ENCODE results near the gene DPH3. TPM values are rescaled to one million over a fixed set of nuclear protein-coding genes. Genes with fewer than 3 reads are reported as not detected.

Gene DPH3
- total RNA-seq, 1 donor: 7.9 TPM

DNA sequence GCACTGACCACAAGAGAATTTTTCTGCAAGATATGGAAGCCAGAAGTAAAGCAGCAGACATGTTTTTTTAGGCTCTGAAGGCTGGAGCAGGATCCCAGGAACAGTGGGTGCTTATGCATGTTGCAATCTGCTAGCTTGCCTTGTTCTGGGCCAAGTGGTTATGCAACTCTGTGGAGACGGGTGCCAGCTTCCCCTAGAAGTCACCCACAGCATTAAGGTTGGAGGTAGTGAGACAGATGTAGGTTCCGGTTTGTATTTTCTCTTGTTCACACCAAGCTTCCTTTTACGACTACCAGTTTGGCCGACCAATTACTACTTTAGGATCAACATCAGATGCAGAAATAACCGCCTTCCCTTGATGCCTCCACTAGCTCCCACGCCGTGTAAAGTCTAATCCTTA, 11.1 kb downstream of the DPH3 start:
- no peaks in the 10 kb centered on the region for H3K27me3 ChIP-seq (ENCODE audit: insufficient read depth, low read length)
- H3K4me3 ChIP-seq (ENCODE audit: low read length): no peak overlapping the region
- peaks cover 17% of the 10 kb centered on the region for H3K4me1 ChIP-seq (ENCODE audit: insufficient read depth, low read length)
- no peaks in the 10 kb centered on the region for H3K9me3 ChIP-seq (ENCODE audit: low read depth, low read length)

DNA sequence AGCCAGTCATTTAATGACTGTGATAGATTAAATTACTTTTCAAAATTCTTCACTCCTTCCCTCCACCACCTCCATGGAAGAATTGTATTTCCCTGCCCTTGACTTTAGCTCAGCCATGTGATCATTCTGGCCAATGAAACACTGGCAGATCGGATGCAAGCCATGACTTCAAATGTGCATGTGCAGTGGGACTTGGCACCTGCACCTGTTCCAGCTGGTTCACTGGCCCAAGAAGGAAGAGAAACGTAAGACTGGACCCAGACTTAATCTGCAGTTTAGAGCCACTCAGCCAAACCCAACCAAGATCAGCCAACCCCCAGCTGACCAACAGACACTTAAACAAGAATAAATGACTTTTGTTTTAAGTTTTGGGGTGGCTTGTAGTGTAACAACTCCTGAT, 11.8 kb downstream of the DPH3 start:
- Histone ChIP-seq H3K4me3 (ENCODE audit: low read length) (no peak overlapping the region), H3K9me3 (ENCODE audit: low read depth, low read length) (no peaks in the 10 kb centered on the region)

DNA sequence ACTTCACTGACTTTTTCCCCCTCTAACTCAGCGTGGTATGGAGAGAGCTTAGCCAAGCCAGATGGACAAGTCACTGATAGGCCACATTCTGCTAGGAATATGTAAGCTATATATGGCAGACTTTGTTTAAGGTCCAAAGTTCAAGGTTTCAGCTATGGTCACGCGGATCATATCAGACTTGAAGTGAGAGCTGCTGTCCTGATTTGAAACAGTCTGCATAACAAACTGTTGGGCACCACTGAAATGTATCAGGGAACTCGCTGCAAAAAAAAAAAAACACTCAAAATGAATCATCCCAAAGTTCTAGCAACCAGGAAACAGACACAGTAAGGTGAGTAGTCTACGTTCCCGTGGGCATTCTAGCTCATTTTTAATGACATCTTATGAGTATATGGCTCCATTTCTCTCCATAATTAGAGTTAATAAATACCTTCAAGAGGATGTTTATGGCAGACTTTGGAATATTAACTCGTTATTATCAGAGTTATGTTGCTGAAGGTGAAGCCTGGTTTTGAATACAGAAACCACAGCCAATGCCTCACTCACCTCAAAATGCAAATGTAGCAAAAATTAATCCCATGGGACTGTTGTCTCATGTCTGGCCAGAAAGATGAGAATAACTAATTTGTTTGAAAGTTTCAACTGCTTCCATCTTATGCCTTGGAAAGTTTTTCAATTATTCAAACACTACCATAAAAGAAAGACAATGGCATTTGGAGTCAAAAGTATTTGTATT, 12.3 kb downstream of the DPH3 start:
- H3K9me3 ChIP-seq (ENCODE audit: low read depth, low read length): no peaks in the 10 kb centered on the region
- H3K4me3 ChIP-seq (ENCODE audit: low read length): no peak overlapping the region
- no peaks in the 10 kb centered on the region for H3K27me3 ChIP-seq (ENCODE audit: insufficient read depth, low read length)
- H3K4me1 ChIP-seq (ENCODE audit: insufficient read depth, low read length): peaks cover 20% of the 10 kb centered on the region

More for the DNA sequence above, 11.8 kb downstream of the DPH3 start:
- Histone ChIP-seq H3K4me1 (ENCODE audit: insufficient read depth, low read length) (peaks cover 17% of the 10 kb centered on the region), H3K27me3 (ENCODE audit: insufficient read depth, low read length) (no peaks in the 10 kb centered on the region)

DNA sequence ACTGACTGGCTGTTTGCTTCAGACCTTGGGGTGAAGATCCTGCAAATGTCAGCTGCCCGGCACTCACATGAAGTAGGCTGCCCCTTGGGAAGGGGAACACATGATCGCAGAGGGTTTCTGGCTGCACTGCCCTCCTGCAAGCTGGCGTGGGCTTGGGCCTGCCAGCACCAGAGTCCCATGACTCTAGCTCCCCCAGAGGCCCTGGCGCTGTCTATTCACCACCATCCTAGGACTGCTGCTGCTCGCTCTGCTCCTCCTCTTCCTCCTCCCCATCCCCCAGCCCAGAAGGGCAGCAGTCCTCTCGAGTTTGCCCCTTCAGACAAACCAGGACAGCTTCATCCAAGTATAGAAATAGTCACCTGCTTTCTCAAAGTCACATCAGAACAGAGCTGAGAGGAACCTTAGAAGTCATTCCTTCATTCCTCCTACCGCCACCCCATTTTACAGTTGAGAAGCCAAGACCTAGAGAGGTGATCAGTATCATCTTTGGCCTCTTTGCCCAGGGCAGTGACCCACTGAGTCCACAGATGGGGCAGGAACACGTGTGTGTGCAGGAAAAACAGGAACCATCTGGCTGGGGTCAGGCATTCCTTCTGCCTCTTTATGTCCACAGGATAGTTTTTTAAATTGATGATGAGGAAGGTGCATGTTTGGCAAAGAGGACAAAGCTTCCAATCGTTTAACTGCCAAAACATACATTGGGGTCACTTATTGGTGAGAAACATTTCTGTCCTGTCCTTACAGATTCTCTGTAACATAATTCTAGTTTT, 13.2 kb downstream of the DPH3 start:
- Histone ChIP-seq H3K4me3 (ENCODE audit: low read length) (no peak overlapping the region), H3K4me1 (ENCODE audit: insufficient read depth, low read length) (peaks cover 25% of the 10 kb centered on the region), H3K27me3 (ENCODE audit: insufficient read depth, low read length) (no peaks in the 10 kb centered on the region), H3K9me3 (ENCODE audit: low read depth, low read length) (no peaks in the 10 kb centered on the region)

DNA sequence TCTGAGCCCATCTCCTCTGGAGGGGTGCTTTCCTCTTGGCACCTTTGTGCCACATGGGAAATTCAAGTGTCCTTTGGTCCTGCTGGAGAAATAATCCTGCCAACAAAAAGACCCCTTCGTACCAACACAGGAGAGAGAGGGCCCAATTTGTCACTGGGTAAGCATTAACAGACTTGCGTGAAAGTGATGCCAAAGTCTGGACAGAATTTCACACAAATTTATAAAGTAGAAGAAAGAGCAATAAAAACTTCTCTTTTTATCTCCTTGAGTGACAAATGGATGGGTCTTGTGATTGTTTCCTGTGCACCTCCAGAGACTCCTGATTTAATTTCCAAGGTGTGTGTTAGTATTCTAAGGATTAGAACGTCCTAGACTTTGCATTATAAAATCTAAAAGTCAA, 14.9 kb downstream of the DPH3 start:
- H3K27me3 ChIP-seq (ENCODE audit: insufficient read depth, low read length): no peaks in the 10 kb centered on the region

DNA sequence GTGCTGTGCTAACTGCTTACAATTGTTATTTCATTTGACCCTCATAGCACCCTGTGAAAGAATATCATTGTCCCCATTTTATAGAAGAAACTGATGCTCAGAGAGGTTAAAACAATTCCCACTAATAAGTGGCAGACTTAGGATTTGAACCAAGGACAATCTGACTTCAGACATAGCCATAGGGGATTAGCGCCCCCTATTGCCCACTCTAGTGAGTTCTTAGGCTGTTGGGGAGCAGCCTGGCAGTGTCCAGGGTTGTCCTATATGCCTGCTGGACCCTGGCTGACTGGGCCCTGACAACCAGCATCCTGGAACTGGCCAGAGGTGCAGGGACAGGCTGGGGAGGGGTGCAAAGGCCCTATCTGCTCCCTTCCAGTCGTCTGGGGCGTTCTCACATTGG, 15.4 kb downstream of the DPH3 start:
- no peaks in the 10 kb centered on the region for H3K27me3 ChIP-seq (ENCODE audit: insufficient read depth, low read length)
- no peaks in the 10 kb centered on the region for H3K9me3 ChIP-seq (ENCODE audit: low read depth, low read length)
- H3K4me3 ChIP-seq (ENCODE audit: low read length): no peak overlapping the region
- peaks cover 23% of the 10 kb centered on the region for H3K4me1 ChIP-seq (ENCODE audit: insufficient read depth, low read length)

More for the DNA sequence above, 14.9 kb downstream of the DPH3 start:
- Histone ChIP-seq H3K4me1 (ENCODE audit: insufficient read depth, low read length) (peaks cover 25% of the 10 kb centered on the region), H3K9me3 (ENCODE audit: low read depth, low read length) (no peaks in the 10 kb centered on the region), H3K4me3 (ENCODE audit: low read length) (no peak overlapping the region)

DNA sequence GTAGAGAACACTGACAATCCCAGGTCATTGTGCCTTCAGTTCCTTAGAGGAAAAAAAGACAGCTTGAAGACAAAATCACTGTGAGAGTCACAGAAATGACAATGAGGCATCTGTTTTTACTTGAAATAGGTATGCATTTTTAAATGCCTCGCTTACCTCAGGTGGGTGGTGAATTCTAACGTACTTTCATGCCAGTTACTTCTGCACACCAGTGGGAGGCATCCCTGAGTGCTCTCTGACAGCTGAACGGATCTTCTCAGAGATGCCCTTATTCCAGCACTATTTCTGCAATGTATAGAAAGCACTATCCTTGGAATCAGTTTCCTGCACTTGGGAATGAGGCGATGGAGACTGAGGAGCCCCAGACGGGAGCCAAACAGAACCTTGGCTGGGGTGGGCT, 16.2 kb downstream of the DPH3 start:
- Histone ChIP-seq H3K4me1 (ENCODE audit: insufficient read depth, low read length) (peaks cover 15% of the 10 kb centered on the region), H3K4me3 (ENCODE audit: low read length) (no peak overlapping the region), H3K9me3 (ENCODE audit: low read depth, low read length) (no peaks in the 10 kb centered on the region), H3K27me3 (ENCODE audit: insufficient read depth, low read length) (no peaks in the 10 kb centered on the region)

DNA sequence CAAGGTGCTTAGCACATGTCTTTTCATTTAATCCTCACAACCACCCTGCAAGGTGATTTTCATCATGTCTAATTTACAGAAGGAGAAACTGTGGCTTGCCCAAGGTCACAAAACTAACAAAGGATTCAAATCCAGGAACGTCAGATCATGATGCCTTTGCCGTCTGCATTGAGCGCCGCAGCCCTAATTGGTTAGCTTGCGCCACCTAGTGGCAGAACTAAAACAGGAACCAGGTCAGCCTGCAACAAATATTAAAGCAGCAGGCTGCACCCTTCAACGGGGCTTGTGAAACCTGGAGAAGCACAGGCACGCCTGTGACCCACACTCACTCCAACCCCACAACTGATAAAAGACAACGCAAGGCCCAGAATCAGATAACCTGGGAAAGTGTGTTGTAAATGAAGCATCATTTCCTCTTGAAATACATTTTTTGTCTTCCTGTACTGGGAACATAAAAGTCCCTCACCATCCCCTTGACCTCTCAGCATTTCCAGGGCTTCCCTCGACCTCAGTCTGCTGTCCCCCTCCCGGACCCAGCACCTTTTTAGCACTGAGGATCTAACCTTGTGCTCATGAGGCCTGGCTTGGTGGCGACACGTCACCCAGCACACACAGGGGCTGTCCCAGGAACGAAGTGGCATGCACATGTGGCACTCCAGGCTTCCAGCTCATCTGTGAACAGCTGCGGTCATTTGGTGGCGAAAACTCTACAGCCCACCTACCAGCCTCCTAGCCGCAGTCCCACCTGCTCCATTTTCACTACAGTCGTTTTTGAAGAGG, 17.3 kb downstream of the DPH3 start:
- Histone ChIP-seq H3K27me3 (ENCODE audit: insufficient read depth, low read length) (no peaks in the 10 kb centered on the region), H3K4me3 (ENCODE audit: low read length) (no peak overlapping the region), H3K9me3 (ENCODE audit: low read depth, low read length) (no peaks in the 10 kb centered on the region), H3K4me1 (ENCODE audit: insufficient read depth, low read length) (peaks cover 7% of the 10 kb centered on the region)

DNA sequence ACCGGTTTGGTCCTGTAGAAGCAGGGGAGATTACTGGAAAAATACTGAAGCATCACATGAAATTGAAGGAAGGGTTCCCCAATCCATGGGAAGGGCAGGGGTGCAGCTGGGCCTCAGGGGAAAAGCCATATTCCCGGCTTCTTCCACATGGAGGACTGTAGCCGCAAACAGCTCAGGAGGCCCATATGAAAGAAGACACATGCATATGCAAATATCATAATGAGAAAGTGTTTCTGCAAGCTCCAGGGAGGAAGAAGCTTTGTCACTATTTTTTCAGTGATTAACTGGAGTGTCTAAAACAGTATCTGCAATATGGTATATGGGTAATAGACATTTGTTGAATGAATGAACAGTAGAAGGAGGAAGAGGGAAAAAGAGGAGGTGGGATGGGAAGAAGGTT, 19.1 kb downstream of the DPH3 start:
- no peak overlapping the region for H3K4me3 ChIP-seq (ENCODE audit: low read length)
- peaks cover 11% of the 10 kb centered on the region for H3K4me1 ChIP-seq (ENCODE audit: insufficient read depth, low read length)
- H3K27me3 ChIP-seq (ENCODE audit: insufficient read depth, low read length): no peaks in the 10 kb centered on the region
- no peaks in the 10 kb centered on the region for H3K9me3 ChIP-seq (ENCODE audit: low read depth, low read length)

DNA sequence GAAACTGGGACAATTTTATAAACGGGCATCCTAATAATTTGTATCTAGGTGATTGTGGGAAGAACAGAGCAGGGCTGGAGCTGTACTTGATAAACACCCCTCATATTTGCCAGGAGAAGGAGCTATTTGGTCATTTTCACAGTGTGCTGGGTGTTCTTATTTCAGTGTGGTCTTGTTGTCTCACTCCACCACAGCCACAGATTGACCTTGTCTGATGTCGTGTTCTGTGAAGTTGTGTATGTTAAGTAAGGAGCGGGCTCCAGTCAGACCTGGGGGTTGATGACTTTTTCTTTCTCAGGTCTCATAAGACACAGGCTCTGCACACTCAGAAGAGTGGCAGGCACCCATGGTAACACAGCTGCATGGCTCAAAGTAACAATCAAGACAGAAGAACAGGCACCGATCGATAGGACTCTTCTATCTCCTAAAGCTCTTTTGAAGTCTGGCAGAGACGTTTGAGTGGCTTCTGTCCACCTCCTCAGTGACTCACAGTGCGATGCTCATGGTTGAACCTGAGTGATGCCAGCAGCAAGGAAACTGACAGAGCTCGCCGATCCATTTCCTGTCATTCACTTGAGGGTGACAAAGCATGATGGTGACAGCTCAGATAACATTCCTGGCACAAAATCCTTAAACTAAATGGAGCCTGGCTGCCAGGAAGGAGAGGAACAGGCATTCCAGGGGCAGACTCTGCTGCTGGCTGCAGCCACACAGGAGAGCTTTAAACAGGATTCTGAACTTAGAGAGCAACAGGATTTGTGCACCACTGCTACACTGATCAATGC, 20.8 kb downstream of the DPH3 start:
- H3K9me3 ChIP-seq (ENCODE audit: low read depth, low read length): no peaks in the 10 kb centered on the region
- peaks cover 28% of the 10 kb centered on the region for H3K4me1 ChIP-seq (ENCODE audit: insufficient read depth, low read length)
- H3K4me3 ChIP-seq (ENCODE audit: low read length): no peak overlapping the region
- no peaks in the 10 kb centered on the region for H3K27me3 ChIP-seq (ENCODE audit: insufficient read depth, low read length)

DNA sequence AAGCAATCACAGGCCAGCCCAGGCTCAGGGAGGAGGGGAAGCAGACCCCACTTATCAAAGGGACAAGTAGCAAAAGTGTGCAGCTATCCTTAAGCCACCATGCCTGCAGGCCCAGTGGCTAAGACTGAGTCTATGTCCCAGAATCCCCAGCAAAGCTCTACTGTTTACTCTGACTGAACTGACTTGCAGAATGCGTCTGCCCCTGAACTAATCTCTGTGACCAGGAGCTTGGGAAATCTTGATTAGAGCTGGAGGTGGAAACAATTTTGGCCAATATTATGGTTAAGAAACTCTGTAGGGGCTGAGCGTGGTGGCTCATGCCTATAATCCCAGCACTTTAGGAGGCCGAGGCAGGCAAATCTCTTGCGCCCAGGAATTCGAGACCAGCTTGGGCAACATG, 22.6 kb downstream of the DPH3 start:
- Histone ChIP-seq H3K9me3 (ENCODE audit: low read depth, low read length) (no peaks in the 10 kb centered on the region), H3K4me3 (ENCODE audit: low read length) (no peak overlapping the region), H3K27me3 (ENCODE audit: insufficient read depth, low read length) (no peaks in the 10 kb centered on the region), H3K4me1 (ENCODE audit: insufficient read depth, low read length) (peaks cover 23% of the 10 kb centered on the region)

DNA sequence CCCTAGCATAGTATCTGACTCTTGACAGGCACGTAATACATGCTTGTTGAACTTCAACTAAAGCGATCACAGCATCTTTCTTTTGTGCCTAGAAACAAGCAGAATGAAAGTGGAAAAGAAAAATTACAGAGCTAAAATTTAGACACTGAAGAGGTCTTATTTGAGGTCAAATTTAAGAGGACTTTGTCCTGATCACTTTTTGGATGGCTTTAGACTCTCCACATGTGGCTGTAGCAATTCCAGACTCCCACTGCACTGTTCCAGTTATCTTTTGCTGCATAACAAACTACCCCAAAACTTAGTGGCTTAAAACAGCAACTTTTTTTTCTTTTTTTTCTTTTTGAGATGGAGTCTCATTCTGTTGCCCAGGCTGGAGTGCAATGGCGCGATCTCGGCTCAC, 23.5 kb downstream of the DPH3 start:
- Histone ChIP-seq H3K9me3 (ENCODE audit: low read depth, low read length) (no peaks in the 10 kb centered on the region), H3K27me3 (ENCODE audit: insufficient read depth, low read length) (no peaks in the 10 kb centered on the region), H3K4me3 (ENCODE audit: low read length) (no peak overlapping the region), H3K4me1 (ENCODE audit: insufficient read depth, low read length) (peaks cover 21% of the 10 kb centered on the region)

DNA sequence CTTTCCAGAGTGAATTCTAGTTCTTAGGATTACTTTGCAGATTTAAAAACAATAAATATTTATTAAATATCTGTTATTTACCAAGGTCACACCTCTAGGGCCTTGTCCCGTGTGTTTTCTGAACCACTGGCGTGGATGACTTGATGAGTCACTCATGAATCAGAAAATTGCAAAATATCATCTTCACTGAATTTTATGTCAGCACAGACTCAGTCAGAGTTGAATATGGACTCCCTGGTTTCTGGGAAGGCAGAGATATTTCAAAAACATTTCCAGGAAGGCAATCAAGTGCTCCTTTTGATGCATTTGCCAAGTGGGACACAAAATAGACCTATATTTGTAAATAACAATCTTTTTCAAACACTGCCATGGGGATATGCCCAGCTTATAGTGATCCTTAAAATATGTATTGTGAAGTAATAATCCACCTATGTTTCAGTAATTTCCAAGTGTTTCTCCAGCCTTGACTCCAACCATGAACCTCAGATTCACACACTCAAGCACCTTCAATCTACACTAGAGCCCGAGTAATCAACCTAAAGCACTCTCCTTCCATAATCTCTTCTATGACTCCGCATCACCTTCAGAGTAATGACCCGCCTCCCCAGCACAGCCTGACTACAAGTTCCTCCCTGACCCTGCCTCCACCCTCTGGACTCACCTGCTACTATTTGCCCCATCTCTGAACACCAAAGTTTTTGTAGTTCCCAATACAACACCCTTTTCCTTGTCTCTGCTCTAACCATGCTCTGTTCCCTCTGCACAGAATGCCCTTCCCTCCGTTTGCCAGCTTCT, 24.3 kb downstream of the DPH3 start:
- Histone ChIP-seq H3K27me3 (ENCODE audit: insufficient read depth, low read length) (no peaks in the 10 kb centered on the region), H3K9me3 (ENCODE audit: low read depth, low read length) (no peaks in the 10 kb centered on the region), H3K4me1 (ENCODE audit: insufficient read depth, low read length) (peaks cover 21% of the 10 kb centered on the region), H3K4me3 (ENCODE audit: low read length) (no peak overlapping the region)

DNA sequence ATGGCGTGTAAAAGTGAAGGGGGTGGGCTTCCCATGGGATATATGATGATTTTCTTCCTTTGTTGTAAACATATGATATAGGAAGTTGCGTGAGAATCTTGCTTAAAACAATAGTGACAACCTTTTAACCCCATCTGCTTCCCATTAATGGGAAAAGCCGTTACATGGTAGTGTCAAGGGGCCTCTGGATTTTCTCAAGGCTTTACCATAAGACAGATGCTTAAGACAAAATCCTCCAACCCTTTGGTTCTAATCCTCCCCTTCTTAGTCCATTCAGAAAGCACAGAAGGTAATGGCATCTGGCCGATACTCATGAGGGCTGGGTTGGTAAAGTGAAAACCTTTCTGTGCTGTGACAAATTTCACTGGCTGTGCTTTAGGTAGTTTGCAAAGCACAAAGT, 25.0 kb downstream of the DPH3 start:
- Histone ChIP-seq H3K4me1 (ENCODE audit: insufficient read depth, low read length) (peaks cover 21% of the 10 kb centered on the region), H3K9me3 (ENCODE audit: low read depth, low read length) (no peaks in the 10 kb centered on the region), H3K4me3 (ENCODE audit: low read length) (no peak overlapping the region), H3K27me3 (ENCODE audit: insufficient read depth, low read length) (no peaks in the 10 kb centered on the region)

Data from mononuclear cell (primary cell).